K562 treated with DMSO at 1 percent for 24 hours (cell line): ENCODE results near the gene CYP17A1. TPM values are rescaled to one million over a fixed set of nuclear protein-coding genes. Genes with fewer than 3 reads are reported as not detected.

Experiments
- total RNA-seq: library from RNA; unstranded; fragments of 300-600 nt; gene quantifications from 2 replicates; pipeline ENCODE4 v1.2.3, GENCODE V29; 2022; ENCODE audit warnings: low read depth; ENCODE audit not compliant: insufficient read depth

The CYP17A1 gene
- total RNA-seq: not detected in 2 replicates

DNA sequence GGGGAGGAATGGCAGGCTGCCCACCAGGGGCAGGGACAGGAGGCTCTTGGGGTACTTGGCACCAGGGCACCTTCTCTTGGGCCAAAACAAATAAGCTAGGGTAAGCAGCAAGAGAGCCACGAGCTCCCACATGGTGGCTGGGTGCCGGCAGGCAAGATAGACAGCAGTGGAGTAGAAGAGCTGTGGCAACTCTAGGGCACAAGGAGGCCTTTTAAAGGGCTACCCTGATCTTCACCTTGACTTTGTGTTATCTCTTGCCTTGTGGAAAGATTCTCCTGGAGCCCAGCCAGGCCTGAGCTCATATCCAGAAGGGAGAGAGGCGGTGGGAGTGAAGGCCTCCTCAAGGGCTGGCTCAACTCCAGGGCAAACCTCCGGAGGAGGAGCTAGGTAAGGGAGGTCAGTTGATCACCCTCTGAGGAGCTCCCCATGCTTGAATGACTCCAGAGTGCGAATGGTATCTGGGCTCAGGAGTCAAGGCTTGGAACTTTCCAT lies at the start of gene CYP17A1:
Gene CYP17A1, minus strand, starts transcription at position 184 of the 492 bp plus-strand sequence. Its CDS starts 52 bp downstream, at position 132.

DNA sequence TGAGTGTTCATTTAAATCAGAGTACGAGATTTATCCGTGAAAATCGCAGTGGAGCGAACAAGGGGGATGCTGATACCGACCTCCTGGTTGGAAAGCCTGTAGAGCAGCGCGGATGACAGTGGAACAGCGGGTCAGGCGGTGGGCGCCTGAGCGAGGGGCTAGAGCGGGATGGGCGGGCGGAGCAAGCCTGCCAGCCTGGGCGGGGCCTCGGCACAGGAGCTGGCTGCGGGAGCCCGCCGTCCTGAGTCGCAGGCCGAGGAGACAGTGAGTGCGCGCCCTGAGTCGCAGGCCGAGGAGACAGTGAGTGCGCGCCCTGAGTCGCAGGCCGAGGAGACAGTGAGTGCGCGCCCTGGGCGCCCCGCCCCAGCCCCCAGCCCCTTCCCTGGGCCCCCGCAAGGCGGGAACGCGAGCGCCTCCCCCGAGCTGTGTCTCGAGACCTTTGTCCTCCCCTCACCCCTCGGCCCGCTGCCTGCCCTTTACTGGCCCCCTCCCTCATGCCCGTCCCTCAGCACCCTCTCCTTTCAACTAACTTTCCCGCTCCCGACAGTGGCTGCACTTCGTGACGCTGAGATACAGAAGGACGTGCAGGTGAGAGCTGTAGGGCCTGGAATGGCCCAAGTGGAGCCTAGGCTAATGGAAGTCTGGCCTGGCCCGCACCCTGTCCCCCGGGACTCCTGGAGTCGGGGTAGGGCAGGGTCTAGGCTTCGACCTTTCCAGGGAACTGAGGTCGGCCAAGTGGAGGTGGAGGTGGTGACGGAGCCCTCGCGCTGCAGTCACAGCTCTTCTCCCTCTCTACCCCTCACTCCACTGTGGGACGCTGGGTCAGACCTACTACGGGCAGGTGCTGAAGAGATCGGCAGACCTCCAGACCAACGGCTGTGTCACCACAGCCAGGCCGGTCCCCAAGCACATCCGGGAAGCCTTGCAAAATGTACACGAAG lies 32.3 kb upstream of the CYP17A1 start, which contains the start of gene AS3MT:
Gene AS3MT, plus strand, starts transcription at position 213 of the 941 bp plus-strand sequence. Its CDS starts 123 bp downstream, at position 336.

Other genes starting within 250 kb of the CYP17A1 start
- gene TRIM8, start 192.9 kb downstream of the CYP17A1 start, total RNA-seq: 29.8 and 35.9 TPM in 2 replicates
- gene ARL3, start 123.0 kb downstream of the CYP17A1 start, total RNA-seq: 5.6 and 5.7 TPM in 2 replicates
- gene SFXN2, start 122.8 kb downstream of the CYP17A1 start, total RNA-seq: 1.2 and 2.7 TPM in 2 replicates
- 26.2 and 31.8 TPM in 2 replicates for gene WBP1L, start 93.5 kb downstream of the CYP17A1 start, total RNA-seq
- gene BORCS7, start 16.8 kb upstream of the CYP17A1 start, total RNA-seq: 5.0 and 6.0 TPM in 2 replicates
- 0.36 and 0.50 TPM in 2 replicates for gene AS3MT, start 32.1 kb upstream of the CYP17A1 start, total RNA-seq
- 8.4 and 8.5 TPM in 2 replicates for gene CNNM2, start 80.9 kb upstream of the CYP17A1 start, total RNA-seq